Activated CD8-positive, alpha-beta memory T cell treated with anti-CD3 and anti-CD28 coated beads, Interleukin-2, amount 50 U/mL, for 48 hours (primary cell): ENCODE measurements around the gene PCGF6.
"Not testable (repeated sequence)": the region's sequence is repeated elsewhere in the genome, so short reads cannot be mapped to it uniquely, and the experiment has no call there.

Experiments used
- DNase-seq: peaks from one replicate; pipeline ENCODE4 v3.0.0-alpha.2; 2020

The PCGF6 gene

DNA sequence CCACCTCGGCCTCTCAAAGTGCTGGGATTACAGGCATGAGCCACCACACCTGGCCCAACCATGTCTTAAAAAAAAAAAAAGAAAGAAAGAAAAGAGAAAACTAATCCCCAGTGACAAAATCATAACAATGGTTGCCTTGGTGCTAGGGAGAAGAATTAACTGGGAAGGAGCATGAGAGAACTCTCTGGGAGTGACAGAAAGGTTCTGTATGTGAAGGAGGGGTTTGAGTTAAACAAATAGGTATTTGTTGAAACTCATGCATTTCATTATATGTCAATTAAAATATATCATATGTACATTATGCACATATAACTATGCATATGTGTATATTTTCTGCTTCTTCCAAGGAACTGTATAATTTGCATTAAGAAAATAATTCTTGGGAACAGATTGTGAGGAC, 40.7 kb downstream of the PCGF6 start:
- DNase-seq: no peak

DNA sequence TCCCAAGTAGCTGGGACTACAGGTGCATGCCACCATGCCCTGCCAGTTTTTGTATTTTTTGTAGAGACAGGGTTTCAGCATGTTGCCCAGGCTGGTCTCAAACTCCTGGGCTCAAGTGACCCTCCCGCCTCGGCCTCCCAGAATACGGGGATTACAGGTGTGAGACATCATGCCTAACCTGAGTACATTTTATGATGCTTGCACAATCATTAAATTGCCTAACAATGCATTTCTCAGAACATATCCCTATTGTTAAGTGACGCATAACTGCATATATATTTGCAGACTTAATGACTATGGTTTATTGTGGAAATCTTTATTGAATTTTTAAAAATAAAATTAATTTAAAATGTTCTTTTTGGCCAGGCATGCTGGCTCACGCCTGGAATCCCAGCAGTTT, 43.3 kb downstream of the PCGF6 start:
- DNase-seq: no peak

- no peak for DNase-seq
Observed at GRCh38 chr10:103295374-103296015, 55.4 kb downstream of the PCGF6 start.

DNA sequence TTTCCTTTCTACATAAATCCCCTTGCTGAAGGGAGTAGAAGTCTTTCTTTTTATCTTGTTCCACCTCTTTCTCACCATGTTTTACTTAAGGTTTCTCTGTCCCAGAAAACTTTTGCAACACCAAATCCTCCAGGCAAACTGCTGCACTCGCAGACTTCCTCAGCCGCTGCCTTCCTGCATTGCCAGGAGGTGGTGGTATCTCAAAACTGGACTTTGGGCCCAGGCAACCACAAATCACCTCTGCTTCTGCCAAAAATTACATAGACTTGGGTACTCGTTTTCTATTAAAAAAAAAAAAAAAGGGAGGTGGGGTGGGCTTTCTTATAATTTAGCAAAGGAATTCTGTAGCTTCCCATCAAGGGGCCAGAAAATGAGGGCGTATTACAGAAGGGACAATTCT, 59.4 kb downstream of the PCGF6 start:
- no peak for DNase-seq

DNA sequence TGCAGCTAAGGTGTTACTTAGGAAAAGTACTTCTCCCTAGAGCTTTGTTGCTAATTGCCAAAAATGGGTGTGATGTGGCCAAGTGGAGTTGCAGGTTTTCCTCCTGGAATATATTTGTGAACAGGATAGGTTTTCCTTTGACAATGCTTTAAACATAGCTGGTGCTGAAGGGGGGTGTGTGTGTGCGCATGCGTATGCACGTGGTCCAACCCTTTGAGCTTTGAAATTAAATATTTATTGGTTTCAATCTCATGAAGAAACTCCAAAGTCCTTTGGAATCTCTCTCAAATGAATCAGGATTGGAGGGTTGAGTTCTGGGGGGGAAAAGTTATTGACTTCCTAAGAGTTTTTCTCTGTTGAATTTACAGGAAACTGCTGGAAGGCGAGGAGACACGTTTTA, 62.9 kb downstream of the PCGF6 start:
- no peak for DNase-seq

DNA sequence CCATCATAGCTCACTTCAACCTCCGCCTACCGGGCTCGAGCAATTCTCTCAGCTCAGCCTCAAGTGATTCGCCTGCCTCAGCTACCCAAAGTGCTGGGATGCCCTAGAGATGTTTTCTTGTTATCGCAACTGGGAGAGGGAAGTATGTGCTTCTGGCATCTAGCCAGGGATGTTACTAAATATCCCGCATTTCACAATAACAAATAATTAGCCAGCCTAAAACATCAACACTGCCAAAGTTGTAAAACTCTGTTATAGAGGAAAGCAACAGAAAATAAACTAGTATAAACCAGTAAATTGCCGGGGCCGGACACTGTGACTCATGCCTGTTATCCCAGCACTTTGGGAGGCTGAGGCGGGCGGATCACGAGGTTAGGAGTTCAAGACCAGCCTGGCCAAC, 66.8 kb downstream of the PCGF6 start:
- no peak for DNase-seq

DNA sequence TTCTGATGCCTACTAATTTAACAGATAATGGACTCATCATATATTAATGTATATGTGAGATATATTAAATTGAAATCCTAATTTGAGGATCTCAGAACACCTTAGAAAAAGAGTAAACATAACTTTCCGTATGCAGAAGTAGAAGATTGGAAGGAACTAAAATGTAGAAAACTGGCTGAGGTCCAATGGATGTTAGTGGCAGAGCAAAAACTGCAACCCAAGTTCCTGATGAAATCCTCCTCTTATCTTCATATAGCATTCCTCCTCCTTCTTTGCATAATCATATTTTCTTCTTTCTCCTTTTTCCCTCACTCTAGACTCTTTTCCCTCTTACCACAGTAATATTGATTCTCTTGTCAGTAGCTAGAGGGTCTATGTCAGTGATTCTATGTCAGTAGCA, 68.0 kb downstream of the PCGF6 start:
- DNase-seq: no peak

DNA sequence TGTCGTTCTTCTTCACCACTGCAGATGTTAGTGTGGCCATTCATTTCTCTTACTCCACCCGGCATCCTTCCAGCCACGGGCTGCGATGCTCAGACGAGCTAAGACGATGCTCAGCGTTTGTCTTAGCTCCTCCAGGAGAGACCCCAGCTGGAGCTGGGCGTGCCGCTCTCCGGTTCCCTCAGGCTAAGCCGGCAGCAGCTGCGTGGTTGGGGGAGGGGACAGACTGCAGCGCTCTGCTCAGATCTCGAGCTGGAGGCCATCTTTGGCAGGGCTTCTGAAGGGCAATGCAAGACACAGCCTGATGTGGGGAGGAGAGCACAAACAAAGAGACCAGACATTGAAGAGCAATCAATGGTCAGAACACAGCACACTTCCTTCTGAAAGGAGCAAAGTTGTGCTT, 69.2 kb downstream of the PCGF6 start:
- no peak for DNase-seq

DNA sequence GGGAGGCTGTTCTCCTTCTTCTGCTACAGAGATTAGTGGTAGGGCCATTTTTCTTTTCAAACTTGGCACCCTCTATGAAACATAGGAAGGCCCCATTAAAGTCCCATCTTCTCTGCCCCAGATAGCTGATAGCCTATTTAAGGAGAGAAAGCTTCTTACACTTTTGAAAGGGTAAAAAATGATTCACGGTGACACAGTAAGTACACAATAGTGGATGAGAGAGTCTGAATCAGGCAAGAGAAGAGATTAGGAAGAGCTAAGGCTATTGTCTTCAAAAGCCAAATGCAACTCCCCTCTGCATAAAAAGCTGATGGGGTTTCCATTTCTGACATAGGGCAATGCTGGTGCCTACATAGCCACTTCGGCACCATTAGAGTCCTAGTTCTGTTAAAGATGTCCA, 70.4 kb downstream of the PCGF6 start:
- DNase-seq: no peak

- no peak for DNase-seq
Observed at GRCh38 chr10:103280031-103280430, 70.9 kb downstream of the PCGF6 start.

DNA sequence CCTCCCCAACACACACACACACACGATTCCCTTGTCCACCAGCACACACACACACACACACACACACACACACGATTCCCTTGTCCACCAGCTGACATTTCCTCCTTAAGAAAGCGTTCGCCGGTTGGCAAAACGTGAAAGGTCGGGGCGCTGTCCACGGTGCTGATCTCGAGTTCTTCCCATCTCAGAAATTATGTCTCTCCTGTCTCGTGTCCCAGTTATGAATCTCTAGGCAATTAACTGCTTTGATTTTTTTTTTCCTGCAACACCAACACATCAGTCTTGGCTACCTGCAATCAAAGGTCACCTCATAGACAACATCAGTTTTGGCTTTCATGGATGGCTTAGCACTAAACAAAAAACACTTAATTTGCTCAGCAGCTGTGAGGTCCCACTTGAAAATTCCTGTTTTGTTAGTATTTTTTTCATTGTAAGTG, 72.1 kb downstream of the PCGF6 start:
- peak; percentile 81 for DNase-seq

DNA sequence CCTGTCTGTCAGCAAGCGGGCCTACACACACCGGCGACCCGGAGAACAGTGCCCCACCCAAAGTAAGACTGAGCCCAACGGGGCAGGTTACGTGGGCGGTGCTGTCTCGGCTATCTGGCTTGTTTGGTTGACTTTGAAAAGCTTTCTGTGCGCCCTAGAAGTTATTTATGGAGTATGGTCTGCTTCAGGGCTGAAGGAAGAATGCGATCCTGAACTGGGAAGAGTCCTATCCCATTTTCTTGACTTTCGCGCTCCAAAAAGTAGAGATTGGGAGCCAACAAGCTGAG, 72.5 kb downstream of the PCGF6 start:
- no peak for DNase-seq

DNA sequence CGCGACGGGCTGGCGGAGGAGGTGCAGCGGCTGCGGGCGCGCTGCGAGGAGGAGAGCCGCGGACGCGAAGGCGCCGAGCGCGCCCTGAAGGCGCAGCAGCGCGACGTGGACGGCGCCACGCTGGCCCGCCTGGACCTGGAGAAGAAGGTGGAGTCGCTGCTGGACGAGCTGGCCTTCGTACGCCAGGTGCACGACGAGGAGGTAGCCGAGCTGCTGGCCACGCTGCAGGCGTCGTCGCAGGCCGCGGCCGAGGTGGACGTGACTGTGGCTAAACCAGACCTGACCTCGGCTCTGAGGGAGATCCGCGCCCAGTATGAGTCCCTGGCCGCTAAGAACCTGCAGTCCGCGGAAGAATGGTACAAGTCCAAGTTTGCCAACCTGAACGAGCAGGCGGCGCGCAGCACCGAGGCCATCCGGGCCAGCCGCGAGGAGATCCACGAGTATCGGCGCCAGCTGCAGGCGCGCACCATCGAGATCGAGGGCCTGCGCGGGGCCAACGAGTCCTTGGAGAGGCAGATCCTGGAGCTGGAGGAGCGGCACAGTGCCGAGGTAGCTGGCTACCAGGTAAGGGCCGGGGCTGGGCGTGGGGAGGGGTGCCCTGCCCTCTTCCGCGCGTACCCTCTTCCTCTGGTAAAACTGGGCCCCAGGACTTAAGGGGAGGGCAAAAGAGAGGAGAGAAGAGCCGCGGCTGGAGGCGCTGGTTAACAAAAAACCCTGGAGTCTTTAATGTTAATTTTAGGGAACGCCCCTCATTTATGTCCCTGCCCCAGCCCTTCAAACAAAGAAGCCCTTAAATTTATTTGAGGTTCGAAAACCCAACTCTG, 73.0 kb downstream of the PCGF6 start:
- no peak for DNase-seq

GRCh38 chr10:103276896-103277712, 73.8 kb downstream of the PCGF6 start, which contains the start of gene INA:
TSS of gene INA (plus strand) at chr10:103277138. CDS start at chr10:103277212, 74 bp downstream.
- DNase-seq: peak; percentile 63

GRCh38 chr10:103276251-103276895, 74.6 kb downstream of the PCGF6 start:
- DNase-seq: no peak

DNA sequence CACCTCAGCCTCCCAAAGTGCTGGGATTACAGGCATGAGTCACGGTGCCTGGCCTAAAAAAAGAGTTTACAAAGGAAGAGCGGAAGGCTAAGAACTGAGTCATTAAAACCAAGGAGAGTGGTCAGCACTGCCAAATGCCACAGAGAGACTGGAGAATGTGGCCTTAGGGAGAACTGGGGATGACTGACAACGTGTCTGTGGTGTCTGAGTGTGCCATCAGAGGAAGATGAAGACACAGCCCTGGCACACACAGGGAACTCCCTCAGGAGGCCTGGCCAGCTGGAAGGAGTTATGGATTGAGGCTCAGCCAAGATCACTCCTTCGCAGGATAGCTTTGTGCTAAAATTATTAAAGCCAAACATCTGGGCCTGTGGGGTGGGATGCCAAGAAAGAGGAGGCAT, 77.9 kb downstream of the PCGF6 start:
- no peak for DNase-seq

DNA sequence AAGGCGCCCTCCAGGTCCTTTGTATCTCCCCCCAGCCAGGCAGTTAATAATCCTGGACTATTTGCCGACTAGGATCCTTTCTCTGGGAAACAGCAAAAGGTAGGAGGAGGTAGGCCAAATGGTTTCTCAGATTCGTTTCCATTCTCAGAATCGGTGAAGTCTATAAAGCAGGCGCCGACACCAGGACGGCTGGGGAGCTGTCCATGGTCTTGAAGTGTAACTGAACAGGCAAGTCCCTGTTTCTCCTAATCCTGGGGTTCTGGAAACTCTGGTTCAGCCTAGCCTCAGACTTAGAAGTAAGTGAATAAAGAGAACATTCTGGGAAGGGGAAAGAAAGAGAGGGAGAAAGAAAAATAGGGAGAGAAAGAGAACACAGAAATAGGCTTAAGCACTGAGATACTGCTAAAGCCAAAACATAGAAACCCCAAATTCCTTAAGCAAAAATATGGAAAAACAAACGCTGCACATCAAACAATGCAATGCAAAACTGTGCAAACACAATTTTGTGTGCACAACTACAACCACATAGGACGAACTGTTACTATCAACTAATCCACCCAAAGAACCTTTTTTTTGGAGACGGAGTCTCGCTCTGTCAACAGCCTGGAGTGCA, 85.1 kb downstream of the PCGF6 start:
- DNase-seq: peak; percentile 60

- no peak for DNase-seq
Observed at GRCh38 chr10:103262229-103262628, 88.7 kb downstream of the PCGF6 start.

DNA sequence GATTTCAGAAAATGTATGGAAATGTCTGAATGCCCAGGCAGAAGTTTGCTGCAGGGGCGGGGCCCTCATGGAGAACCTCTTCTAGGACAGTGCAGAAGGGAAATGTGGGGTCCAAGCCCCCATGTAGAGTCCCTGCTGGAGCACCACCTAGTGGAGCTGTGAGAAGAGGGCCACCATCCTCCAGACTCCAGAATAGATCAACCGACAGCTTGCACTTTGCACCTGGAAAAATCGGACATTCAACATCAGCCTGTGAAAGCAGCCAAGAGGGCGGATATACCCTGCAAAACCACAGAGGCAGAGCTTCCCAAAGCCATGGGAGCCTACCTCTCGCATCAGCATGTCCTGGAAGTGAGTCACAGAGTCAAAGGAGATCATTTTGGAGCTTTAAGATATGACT, 91.0 kb downstream of the PCGF6 start:
- no peak for DNase-seq

DNA sequence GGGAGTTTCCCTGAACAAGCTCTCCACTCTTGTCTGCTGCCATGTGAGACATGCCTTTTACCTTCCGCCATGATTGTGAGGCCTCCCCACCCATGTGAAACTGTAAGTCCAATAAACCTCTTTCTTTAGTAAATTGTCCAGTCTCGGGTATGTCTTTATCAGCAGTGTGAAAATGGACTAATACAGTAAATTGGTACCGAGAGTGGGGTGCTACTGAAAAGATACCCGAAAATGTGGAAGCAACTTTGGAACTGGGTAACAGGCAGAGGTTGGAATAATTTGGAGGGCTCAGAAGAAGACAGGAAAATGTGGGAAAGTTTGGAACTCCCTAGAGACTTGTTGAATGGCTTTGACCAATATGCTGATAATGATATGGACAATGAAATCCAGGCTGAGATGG, 92.0 kb downstream of the PCGF6 start:
- not testable (repeated sequence) for DNase-seq

GRCh38 chr10:103257812-103258211, 93.1 kb downstream of the PCGF6 start:
- no peak for DNase-seq

GRCh38 chr10:103256613-103257012, 94.3 kb downstream of the PCGF6 start:
- DNase-seq: no peak
